DOHH2 (cell line): ENCODE results near the gene STXBP4.

Source experiments
- H3F3A ChIP-seq: fragments of 200-600 bp; sonication (generic), shearing (Covaris generic); 2 replicates; pipeline ENCODE4 v1.6.0; 2016; ENCODE audit warnings: antibody characterized with exemption, mild to moderate bottlenecking; ENCODE audit not compliant: control insufficient read depth, insufficient read depth
- H3K27ac ChIP-seq: fragments of 200-600 bp; sonication (generic); 2 replicates; pipeline ENCODE4 v1.5.1; 2014; ENCODE audit warnings: low read depth, mild to moderate bottlenecking, low read length, moderate library complexity
- H3K27me3 ChIP-seq: fragments of 200-600 bp; sonication (generic); 2 replicates; pipeline ENCODE4 v1.6.1; 2014; ENCODE audit warnings: mild to moderate bottlenecking, low read length, mixed read lengths; ENCODE audit not compliant: control insufficient read depth
- H3K36me3 ChIP-seq: fragments of 200-600 bp; sonication (generic); 2 replicates; pipeline ENCODE4 v1.6.1; 2014; ENCODE audit warnings: mild to moderate bottlenecking, low read length, moderate library complexity, mixed read lengths; ENCODE audit not compliant: control insufficient read depth
- H3K4me1 ChIP-seq: fragments of 200-600 bp; sonication (generic); 2 replicates; pipeline ENCODE4 v1.6.1; 2014; ENCODE audit warnings: mild to moderate bottlenecking, low read length, mixed read lengths; ENCODE audit not compliant: control insufficient read depth
- H3K4me2 ChIP-seq: fragments of 200-600 bp; sonication (generic); 2 replicates; pipeline ENCODE4 v1.6.0; 2014; ENCODE audit warnings: mild to moderate bottlenecking, low read length, moderate library complexity
- H3K4me3 ChIP-seq: fragments of 200-600 bp; sonication (generic); 2 replicates; pipeline ENCODE4 v1.5.1; 2014; ENCODE audit warnings: mild to moderate bottlenecking, low read length, mixed read lengths
- H3K79me2 ChIP-seq: fragments of 200-600 bp; sonication (generic); 2 replicates; pipeline ENCODE4 v1.6.1; 2014; ENCODE audit warnings: mild to moderate bottlenecking, low read length, mixed read lengths; ENCODE audit not compliant: control insufficient read depth
- H3K9me2 ChIP-seq: fragments of 200-600 bp; sonication (generic); replicated peaks from 2 replicates; pipeline ENCODE4 v1.6.1; 2014; ENCODE audit warnings: mild to moderate bottlenecking, low read length, mixed read lengths; ENCODE audit not compliant: control insufficient read depth
- H3K9me3 ChIP-seq: fragments of 200-600 bp; sonication (generic); 2 replicates; pipeline ENCODE4 v1.6.1; 2014; ENCODE audit warnings: antibody characterized with exemption, low read length, mixed read lengths; ENCODE audit not compliant: control insufficient read depth, insufficient read depth
- H4K20me1 ChIP-seq: fragments of 200-600 bp; sonication (generic); 2 replicates; pipeline ENCODE4 v1.6.0; 2014; ENCODE audit warnings: low read depth, mild to moderate bottlenecking, antibody characterized with exemption, low read length, moderate library complexity; ENCODE audit not compliant: control insufficient read depth, insufficient read depth
- EZH2phosphoT487 ChIP-seq: fragments of 200-600 bp; sonication (generic); IDR thresholded peaks from 2 replicates; pipeline ENCODE4 v1.6.1; 2017; ENCODE audit warnings: borderline replicate concordance, mild to moderate bottlenecking, antibody characterized with exemption, low read length, moderate library complexity, mixed read lengths
- TF ChIP-seq, protein P1 (sequence below): fragments of 200-600 bp; sonication (generic); IDR thresholded peaks from one replicate; pipeline ENCODE4 v1.5.1; 2014; ENCODE audit warnings: antibody characterized with exemption, mild to moderate bottlenecking, low read depth, low read length; ENCODE audit not compliant: poor library complexity, severe bottlenecking

STXBP4 gene

DNA sequence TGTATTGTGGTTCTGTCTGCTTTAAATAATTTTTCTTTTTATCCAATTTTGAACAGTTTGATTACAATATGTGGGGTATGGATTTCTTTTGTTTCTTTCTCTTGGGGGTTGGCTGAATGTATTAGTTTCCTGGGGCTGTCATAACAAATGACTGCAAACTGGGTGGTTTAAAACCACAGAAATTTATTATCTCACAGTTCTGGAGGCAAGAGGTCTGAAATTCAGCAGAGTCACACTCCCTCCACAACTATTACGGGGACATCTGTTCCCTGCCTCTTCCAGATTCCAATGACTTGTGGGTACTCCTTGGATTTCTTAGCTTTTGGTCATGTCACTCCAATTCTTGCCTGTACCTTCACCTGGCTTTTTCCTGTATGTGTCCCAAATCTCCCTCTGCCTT lies 23.8 kb upstream of the STXBP4 start:
- H3K9me2 ChIP-seq = no peaks in the 10 kb centered on the region
- no peaks in the 10 kb centered on the region for H3F3A ChIP-seq
- no peaks in the 10 kb centered on the region for H3K36me3 ChIP-seq
- H3K27me3 ChIP-seq = 0 out of 2 replicates have a peak, but pooled peaks cover 3% of the 10 kb centered on the region
- H3K4me3 ChIP-seq = no peak overlapping the region
- H3K79me2 ChIP-seq = no peaks in the 10 kb centered on the region
- H3K27ac ChIP-seq = no peak overlapping the region
- H3K4me2 ChIP-seq = no peak overlapping the region
- H3K9me3 ChIP-seq = no peaks in the 10 kb centered on the region
- no peaks in the 10 kb centered on the region for H4K20me1 ChIP-seq
- no peaks in the 10 kb centered on the region for H3K4me1 ChIP-seq
- TF ChIP-seq, protein P1, sequence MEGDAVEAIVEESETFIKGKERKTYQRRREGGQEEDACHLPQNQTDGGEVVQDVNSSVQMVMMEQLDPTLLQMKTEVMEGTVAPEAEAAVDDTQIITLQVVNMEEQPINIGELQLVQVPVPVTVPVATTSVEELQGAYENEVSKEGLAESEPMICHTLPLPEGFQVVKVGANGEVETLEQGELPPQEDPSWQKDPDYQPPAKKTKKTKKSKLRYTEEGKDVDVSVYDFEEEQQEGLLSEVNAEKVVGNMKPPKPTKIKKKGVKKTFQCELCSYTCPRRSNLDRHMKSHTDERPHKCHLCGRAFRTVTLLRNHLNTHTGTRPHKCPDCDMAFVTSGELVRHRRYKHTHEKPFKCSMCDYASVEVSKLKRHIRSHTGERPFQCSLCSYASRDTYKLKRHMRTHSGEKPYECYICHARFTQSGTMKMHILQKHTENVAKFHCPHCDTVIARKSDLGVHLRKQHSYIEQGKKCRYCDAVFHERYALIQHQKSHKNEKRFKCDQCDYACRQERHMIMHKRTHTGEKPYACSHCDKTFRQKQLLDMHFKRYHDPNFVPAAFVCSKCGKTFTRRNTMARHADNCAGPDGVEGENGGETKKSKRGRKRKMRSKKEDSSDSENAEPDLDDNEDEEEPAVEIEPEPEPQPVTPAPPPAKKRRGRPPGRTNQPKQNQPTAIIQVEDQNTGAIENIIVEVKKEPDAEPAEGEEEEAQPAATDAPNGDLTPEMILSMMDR = no peak
- no peak for TF ChIP-seq EZH2phosphoT487

DNA sequence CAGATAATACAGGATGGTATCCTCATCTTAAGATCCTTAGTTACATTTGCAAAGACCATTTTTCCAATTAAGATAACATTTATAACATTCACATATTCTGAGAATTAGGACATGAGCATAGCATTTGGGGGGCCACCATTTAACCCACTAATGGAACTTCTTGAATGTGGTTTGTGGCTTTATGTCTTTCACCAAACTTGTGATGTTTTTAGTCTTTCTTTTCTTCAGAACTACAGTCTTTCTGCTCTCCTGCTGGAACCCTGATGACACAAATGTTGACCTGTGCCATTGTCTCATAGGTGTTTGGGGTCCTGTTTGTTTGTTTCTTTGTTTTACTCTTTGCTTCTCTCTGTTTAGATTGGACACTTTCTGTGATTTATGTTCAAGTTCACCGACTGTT lies 23.3 kb upstream of the STXBP4 start:
- Histone ChIP-seq H3K4me2 (no peak overlapping the region), H3F3A (no peaks in the 10 kb centered on the region), H3K4me1 (no peaks in the 10 kb centered on the region), H3K27ac (no peak overlapping the region), H3K4me3 (no peak overlapping the region), H3K36me3 (no peaks in the 10 kb centered on the region), H4K20me1 (no peaks in the 10 kb centered on the region), H3K9me3 (no peaks in the 10 kb centered on the region), H3K9me2 (no peaks in the 10 kb centered on the region), H3K27me3 (0 out of 2 replicates have a peak, but pooled peaks cover 3% of the 10 kb centered on the region), H3K79me2 (no peaks in the 10 kb centered on the region)
- TF ChIP-seq, protein P1 = no peak
- TF ChIP-seq EZH2phosphoT487 = no peak

GRCh38 chr17:54945671-54946070 lies 22.9 kb upstream of the STXBP4 start:
- Histone ChIP-seq H3K36me3 (no peaks in the 10 kb centered on the region), H3K27ac (no peak overlapping the region), H3K9me3 (no peaks in the 10 kb centered on the region), H3K4me3 (no peak overlapping the region), H3K4me1 (no peaks in the 10 kb centered on the region), H3K79me2 (no peaks in the 10 kb centered on the region), H4K20me1 (no peaks in the 10 kb centered on the region), H3K9me2 (no peaks in the 10 kb centered on the region), H3K27me3 (0 out of 2 replicates have a peak, but pooled peaks cover 3% of the 10 kb centered on the region), H3F3A (no peaks in the 10 kb centered on the region), H3K4me2 (no peak overlapping the region)
- TF ChIP-seq, protein P1 = no peak

GRCh38 chr17:54947396-54947795 lies 21.2 kb upstream of the STXBP4 start:
- Histone ChIP-seq H3K79me2 (no peaks in the 10 kb centered on the region), H3K4me2 (no peak overlapping the region), H3K36me3 (no peaks in the 10 kb centered on the region), H3K9me3 (no peaks in the 10 kb centered on the region), H3K9me2 (no peaks in the 10 kb centered on the region), H3K4me1 (no peaks in the 10 kb centered on the region), H3K27ac (no peak overlapping the region), H4K20me1 (no peaks in the 10 kb centered on the region), H3K27me3 (0 out of 2 replicates have a peak, but pooled peaks cover 3% of the 10 kb centered on the region), H3F3A (no peaks in the 10 kb centered on the region), H3K4me3 (no peak overlapping the region)
- no peak for TF ChIP-seq EZH2phosphoT487
- TF ChIP-seq, protein P1 = no peak
